OCI-LY7 (cell line): ENCODE measurements around the gene AMDHD1. TPM values are rescaled to one million over a fixed set of nuclear protein-coding genes. Genes with fewer than 3 reads are reported as not detected.

Experiments used
- BruUV-seq: library from RNA; stranded (reverse); fragments of 400-500 nt; replicated peaks from 2 replicates; lab custom pipeline; 2021; lab: Mats Ljungman, UMichigan
- CTCF ChIA-PET: fragments of 300-600 bp; sonication (Branson Sonifier 250); formaldehyde crosslinking; loops from one replicate; lab custom pipeline; 2022; ENCODE audit warnings: antibody characterized with exemption; ENCODE audit not compliant: unreplicated experiment; lab: Charles Lee
- POLR2A ChIA-PET: fragments of 300-600 bp; sonication (Branson Sonifier 250); formaldehyde crosslinking; loops from one replicate; lab custom pipeline; 2022; ENCODE audit warnings: antibody characterized with exemption; lab: Charles Lee
- DNase-seq: peaks from one replicate; pipeline ENCODE4 v3.0.0-alpha.2; 2015; ENCODE audit warnings: low spot score
- H2AFZ ChIP-seq: fragments of 200-600 bp; sonication (generic), shearing (Covaris generic); 2 replicates; pipeline ENCODE4 v1.6.1; 2014; ENCODE audit warnings: mild to moderate bottlenecking, antibody characterized with exemption, low read length, moderate library complexity
- H3K27ac ChIP-seq: fragments of 200-600 bp; sonication (generic); 2 replicates; pipeline ENCODE4 v1.5.1; 2014; ENCODE audit warnings: mixed run types, low read depth, mild to moderate bottlenecking, moderate library complexity, low read length, inconsistent platforms; ENCODE audit not compliant: poor library complexity, severe bottlenecking
- H3K36me3 ChIP-seq: fragments of 200-600 bp; sonication (generic); 2 replicates; pipeline ENCODE4 v1.6.1; 2014; ENCODE audit warnings: mild to moderate bottlenecking, antibody characterized with exemption, low read length, moderate library complexity, mixed read lengths; ENCODE audit not compliant: insufficient read depth
- H3K4me1 ChIP-seq: fragments of 200-600 bp; sonication (generic); 2 replicates; pipeline ENCODE4 v1.5.1; 2014; ENCODE audit warnings: mild to moderate bottlenecking, low read length; ENCODE audit not compliant: insufficient read depth, poor library complexity, severe bottlenecking
- H3K4me2 ChIP-seq: fragments of 200-600 bp; sonication (generic); 2 replicates; pipeline ENCODE4 v1.6.1; 2014; ENCODE audit warnings: mild to moderate bottlenecking, low read length
- H3K4me3 ChIP-seq: fragments of 200-600 bp; sonication (generic); 2 replicates; pipeline ENCODE4 v1.5.1; 2014; ENCODE audit warnings: mild to moderate bottlenecking, low read depth, low read length; ENCODE audit not compliant: poor library complexity, severe bottlenecking
- H3K79me2 ChIP-seq: fragments of 200-600 bp; sonication (generic); 2 replicates; pipeline ENCODE4 v1.6.1; 2016; ENCODE audit warnings: low read depth, mild to moderate bottlenecking, low read length, moderate library complexity, mixed read lengths; ENCODE audit not compliant: insufficient read depth
- H3K9me2 ChIP-seq: fragments of 200-600 bp; sonication (generic); 2 replicates; pipeline ENCODE4 v1.6.1; 2016; ENCODE audit warnings: mild to moderate bottlenecking, low read length, mixed read lengths; ENCODE audit not compliant: insufficient read depth
- H3K9me3 ChIP-seq: fragments of 200-600 bp; sonication (generic); 2 replicates; pipeline ENCODE4 v1.6.1; 2014; ENCODE audit warnings: mild to moderate bottlenecking, mixed run types, low read length, mixed read lengths
- H4K20me1 ChIP-seq: fragments of 200-600 bp; sonication (generic); 2 replicates; pipeline ENCODE4 v1.6.1; 2014; ENCODE audit warnings: mild to moderate bottlenecking, antibody characterized with exemption, low read length, moderate library complexity, mixed read lengths; ENCODE audit not compliant: insufficient read depth
- CTCF ChIP-seq: fragments of 200-600 bp; sonication (generic); conservative IDR thresholded peaks from 2 replicates; pipeline ENCODE4 v1.5.1; 2014; ENCODE audit warnings: mild to moderate bottlenecking, antibody characterized with exemption, low read length, moderate library complexity, mixed read lengths
- EZH2phosphoT487 ChIP-seq: fragments of 200-600 bp; sonication (generic); IDR thresholded peaks from 2 replicates; pipeline ENCODE4 v1.6.1; 2018; ENCODE audit warnings: low read depth, borderline replicate concordance, mild to moderate bottlenecking, mixed run types, antibody characterized with exemption, low read length, moderate library complexity, mixed read lengths
- intact Hi-C: fragments of 100-400 bp; cut with micrococcal nuclease; formaldehyde crosslinking; loops from one replicate; pipeline ENCODE4 v1.10.0; 2022; ENCODE audit not compliant: unreplicated experiment
- total RNA-seq, 2 experiments: library from RNA; depleted of rRNA in 1 of 2; stranded (reverse); fragments of >200 nt in 1 of 2; shearing (Covaris generic) in 1 of 2; gene quantifications; 2 replicates each; pipeline ENCODE4 v1.2.3, GENCODE V29; 2014 to 2022

Gene AMDHD1
- total RNA-seq, 2 experiments from 2014 or later, result 0.50 to 2.8 TPM

GRCh38 chr12:95982602-95983001 lies 39.5 kb downstream of the AMDHD1 start:
- H3K4me1 ChIP-seq, result no peaks in the 10 kb centered on the region
- no peaks in the 10 kb centered on the region for H3K9me3 ChIP-seq
- intact Hi-C loops, result no loop called here
- H3K4me3 ChIP-seq, result no peak overlapping the region
- no peak overlapping the region for H3K27ac ChIP-seq
- no peak for DNase-seq
- TF ChIP-seq EZH2phosphoT487, result no peak
- no peak for TF ChIP-seq CTCF
- no peak overlapping the region for H3K4me2 ChIP-seq
- H2AFZ ChIP-seq, result no peak overlapping the region
- no peaks in the 10 kb centered on the region for H4K20me1 ChIP-seq
- CTCF ChIA-PET, result no interaction called here
- POLR2A ChIA-PET, result no interaction called here
- BruUV-seq, result no TSS peak
- H3K36me3 ChIP-seq, result no peaks in the 10 kb centered on the region
- no peaks in the 10 kb centered on the region for H3K79me2 ChIP-seq
- H3K9me2 ChIP-seq, result no peaks in the 10 kb centered on the region

GRCh38 chr12:95984682-95985081 lies 41.6 kb downstream of the AMDHD1 start:
- Histone ChIP-seq H3K79me2 (no peaks in the 10 kb centered on the region), H4K20me1 (no peaks in the 10 kb centered on the region), H3K27ac (no peak overlapping the region), H3K4me2 (no peak overlapping the region), H3K9me2 (no peaks in the 10 kb centered on the region), H3K4me3 (no peak overlapping the region), H3K9me3 (no peaks in the 10 kb centered on the region), H3K4me1 (no peaks in the 10 kb centered on the region), H3K36me3 (no peaks in the 10 kb centered on the region), H2AFZ (no peak overlapping the region)
- no peak for TF ChIP-seq EZH2phosphoT487
- no peak for TF ChIP-seq CTCF
- BruUV-seq, result no TSS peak
- ChIA-PET CTCF (no interaction called here), POLR2A (no interaction called here)
- intact Hi-C loops, result no loop called here
- DNase-seq, result no peak

GRCh38 chr12:95986635-95987570 lies 43.8 kb downstream of the AMDHD1 start:
- ChIA-PET POLR2A (interaction anchor here (1.3 kb wide), 1 partner anchor 44 kb away, joined by 3 read pairs; no protein-coding TSS in a partner anchor), CTCF (no interaction called here)
- intact Hi-C loops, result no loop called here
- Histone ChIP-seq H3K27ac (no peak overlapping the region), H2AFZ (no peak overlapping the region), H3K4me1 (no peaks in the 10 kb centered on the region), H3K36me3 (no peaks in the 10 kb centered on the region), H3K4me2 (no peak overlapping the region), H3K9me3 (no peaks in the 10 kb centered on the region), H3K4me3 (no peak overlapping the region), H3K9me2 (no peaks in the 10 kb centered on the region), H3K79me2 (no peaks in the 10 kb centered on the region), H4K20me1 (no peaks in the 10 kb centered on the region)
- DNase-seq, result no peak
- TF ChIP-seq CTCF (no peak), EZH2phosphoT487 (no peak)
- no TSS peak for BruUV-seq
